HCT116 (cell line): ENCODE measurements around the gene TNFRSF21. TPM values are rescaled to one million over a fixed set of nuclear protein-coding genes. Genes with fewer than 3 reads are reported as not detected.

Experiments used
- ATAC-seq: fragments of 200-7000 bp; cut with Tn5 transposase; 2 replicates; pipeline ENCODE4 v1.9.1; 2020; ENCODE audit warnings: mild to moderate bottlenecking, moderate library complexity
- BruUV-seq: library from RNA; stranded (reverse); fragments of 400-500 nt; replicated peaks from 2 replicates; lab custom pipeline; 2021; lab: Mats Ljungman, UMichigan
- CTCF ChIA-PET: fragments of 300-600 bp; sonication (Branson Sonifier 250); formaldehyde crosslinking; loops from one replicate; lab custom pipeline; 2021; ENCODE audit warnings: antibody characterized with exemption; lab: Charles Lee
- POLR2A ChIA-PET: fragments of 300-600, 350-600 bp; sonication (Branson Sonifier 250); formaldehyde crosslinking; loops from one replicate; lab custom pipeline; 2021; ENCODE audit warnings: antibody characterized with exemption; lab: Charles Lee
- RAD21 ChIA-PET, 2 experiments: fragments of 300-600 bp; sonication (Branson Sonifier 250); formaldehyde crosslinking; loops; one replicate each; lab custom pipeline; 2023; ENCODE audit warnings: low total read pairs in 2 of 2; ENCODE audit not compliant: uncharacterized antibody in 2 of 2, unreplicated experiment in 2 of 2, low non-redundant PET in 1 of 2; lab: Charles Lee
- DNase-seq: peaks from one replicate; pipeline ENCODE4 v3.0.0-alpha.2; 2010; ENCODE audit warnings: low read depth, low spot score
- H2AFZ ChIP-seq: fragments of 200-600 bp; shearing (Covaris generic), sonication (generic); 2 replicates; pipeline ENCODE4 v1.6.1; 2017; ENCODE audit warnings: low read depth, mixed run types, mixed read lengths, antibody characterized with exemption, low read length; ENCODE audit not compliant: poor library complexity, severe bottlenecking
- H3K27ac ChIP-seq: 2 replicates; pipeline ENCODE4 v1.5.1; 2012; ENCODE audit warnings: low read depth, low read length
- H3K27me3 ChIP-seq: fragments of 200-600 bp; sonication (generic); 2 replicates; pipeline ENCODE4 v1.6.1; 2016; ENCODE audit warnings: mixed run types, low read length, mixed read lengths; ENCODE audit not compliant: insufficient read depth
- H3K36me3 ChIP-seq, 2 experiments: fragments of 200-500 bp in 1 of 2; fragments of 200-600 bp in 1 of 2; sonication (Bioruptor generic) in 1 of 2; sonication (generic) in 1 of 2; 2 replicates each; pipeline versions ENCODE4 v1.5.1 to v1.6.1; 2014 to 2016; ENCODE audit warnings: low read length in 2 of 2, inconsistent platforms in 1 of 2, mixed read lengths in 1 of 2, mixed run types in 1 of 2; ENCODE audit not compliant: insufficient read depth in 2 of 2, control insufficient read depth in 1 of 2
- H3K4me1 ChIP-seq, 2 experiments: fragments of 200-600 bp in 1 of 2; sonication (generic) in 1 of 2; 2 replicates each; pipeline versions ENCODE4 v1.5.1 to v1.6.1; 2012 to 2017; ENCODE audit warnings: low read length in 2 of 2, inconsistent platforms in 1 of 2, mild to moderate bottlenecking in 1 of 2, mixed read lengths in 1 of 2, mixed run types in 1 of 2, moderate library complexity in 1 of 2; ENCODE audit not compliant: insufficient read depth in 2 of 2, control insufficient read depth in 1 of 2
- H3K4me2 ChIP-seq: fragments of 200-600 bp; sonication (generic); 2 replicates; pipeline ENCODE4 v1.6.1; 2017; ENCODE audit warnings: mixed run types, low read length, mixed read lengths
- H3K4me3 ChIP-seq, 2 experiments: fragments of 200-600 bp in 1 of 2; sonication (generic) in 1 of 2; replicated peaks in 1 of 2; 2 replicates each; pipeline ENCODE4 v1.5.1; 2011 to 2016; ENCODE audit warnings: low read length in 2 of 2, control low read depth in 1 of 2, low read depth in 1 of 2, mild to moderate bottlenecking in 1 of 2, mixed read lengths in 1 of 2, mixed run types in 1 of 2
- H3K79me2 ChIP-seq: fragments of 200-600 bp; sonication (generic); 2 replicates; pipeline ENCODE4 v1.6.1; 2017; ENCODE audit warnings: mild to moderate bottlenecking, mixed run types, low read length, moderate library complexity, mixed read lengths; ENCODE audit not compliant: insufficient read depth
- H3K9ac ChIP-seq: fragments of 200-600 bp; sonication (generic); 2 replicates; pipeline ENCODE4 v1.6.1; 2016; ENCODE audit warnings: low read length, mixed read lengths
- H3K9me2 ChIP-seq: fragments of 200-600 bp; sonication (generic), shearing (Covaris generic); 2 replicates; pipeline ENCODE4 v1.6.1; 2017; ENCODE audit warnings: mixed run types, mild to moderate bottlenecking, moderate library complexity; ENCODE audit not compliant: insufficient read depth
- H3K9me3 ChIP-seq, 2 experiments: fragments of 200-500 bp in 1 of 2; fragments of 200-600 bp in 1 of 2; sonication (Bioruptor generic) in 1 of 2; sonication (generic) in 1 of 2; 2 replicates each; pipeline ENCODE4 v1.6.1; 2014 to 2017; ENCODE audit warnings: low read length in 2 of 2, mixed read lengths in 2 of 2, inconsistent platforms in 1 of 2, low read depth in 1 of 2, mild to moderate bottlenecking in 1 of 2, mixed run types in 1 of 2, moderate library complexity in 1 of 2; ENCODE audit not compliant: control insufficient read depth in 1 of 2, insufficient read depth in 1 of 2
- H4K20me1 ChIP-seq: fragments of 200-600 bp; sonication (generic), shearing (Covaris generic); 2 replicates; pipeline ENCODE4 v1.6.1; 2017; ENCODE audit warnings: mixed run types, mild to moderate bottlenecking, moderate library complexity; ENCODE audit not compliant: insufficient read depth
- ATF3 ChIP-seq: IDR thresholded peaks from 2 replicates; pipeline ENCODE4 v1.6.1; 2012
- CEBPB ChIP-seq: IDR thresholded peaks from 2 replicates; pipeline ENCODE4 v1.6.1; 2012; ENCODE audit warnings: low read depth
- CTCF ChIP-seq, 3 experiments: fragments of 200-600 bp in 1 of 3; sonication (generic) in 1 of 3; IDR thresholded peaks in 2 of 3; conservative IDR thresholded peaks in 1 of 3; 2 replicates each; pipeline ENCODE4 v1.5.1; 2012 to 2017; ENCODE audit warnings: low read depth in 2 of 3, low read length in 2 of 3, antibody characterized with exemption in 1 of 3, borderline replicate concordance in 1 of 3, control low read depth in 1 of 3, mild to moderate bottlenecking in 1 of 3, mixed read lengths in 1 of 3, mixed run types in 1 of 3, moderate library complexity in 1 of 3; ENCODE audit not compliant: insufficient read depth in 1 of 3
- EGR1 ChIP-seq: IDR thresholded peaks from 2 replicates; pipeline ENCODE4 v1.6.1; 2012; ENCODE audit warnings: low read depth
- ELF1 ChIP-seq: IDR thresholded peaks from 2 replicates; pipeline ENCODE4 v1.6.1; 2012; ENCODE audit warnings: low read depth, borderline replicate concordance
- EZH2 ChIP-seq: fragments of 200-600 bp; sonication (generic); IDR thresholded peaks from 2 replicates; pipeline ENCODE4 v1.6.1; 2017; ENCODE audit warnings: antibody characterized with exemption, mixed run types
- EZH2phosphoT487 ChIP-seq: fragments of 200-600 bp; IDR thresholded peaks from 2 replicates; pipeline ENCODE4 v1.6.1; 2018; ENCODE audit warnings: antibody characterized with exemption, borderline replicate concordance
- FOSL1 ChIP-seq: IDR thresholded peaks from 2 replicates; pipeline ENCODE4 v1.6.1; 2012; ENCODE audit warnings: low read depth
- JUND ChIP-seq: IDR thresholded peaks from 2 replicates; pipeline ENCODE4 v1.6.1; 2012
- MAX ChIP-seq: IDR thresholded peaks from 2 replicates; pipeline ENCODE4 v1.6.1; 2012
- POLR2A ChIP-seq: IDR thresholded peaks from 2 replicates; pipeline ENCODE4 v1.7.0; 2011; ENCODE audit warnings: borderline replicate concordance; ENCODE audit not compliant: insufficient read depth, insufficient read length; ENCODE audit errors: extremely low read depth
- POLR2AphosphoS5 ChIP-seq: IDR thresholded peaks from 2 replicates; pipeline ENCODE4 v1.6.1; 2011; ENCODE audit warnings: mild to moderate bottlenecking, low read depth, low read length, moderate library complexity
- RAD21 ChIP-seq: IDR thresholded peaks from 2 replicates; pipeline ENCODE4 v1.6.1; 2012; ENCODE audit warnings: low read depth, mild to moderate bottlenecking
- REST ChIP-seq: IDR thresholded peaks from 2 replicates; pipeline ENCODE4 v1.6.1; 2012; ENCODE audit warnings: low read depth
- SIN3A ChIP-seq: IDR thresholded peaks from 2 replicates; pipeline ENCODE4 v1.6.1; 2012; ENCODE audit warnings: low read depth
- SP1 ChIP-seq: IDR thresholded peaks from 2 replicates; pipeline ENCODE4 v1.6.1; 2012; ENCODE audit warnings: low read depth
- SRF ChIP-seq: IDR thresholded peaks from 2 replicates; pipeline ENCODE4 v1.6.1; 2012; ENCODE audit warnings: low read depth
- TCF7L2 ChIP-seq: IDR thresholded peaks from 2 replicates; pipeline ENCODE4 v1.7.0; 2011; ENCODE audit warnings: borderline replicate concordance, inconsistent platforms; ENCODE audit not compliant: insufficient read depth, insufficient read length; ENCODE audit errors: extremely low read depth
- intact Hi-C: fragments of 100-400 bp; cut with micrococcal nuclease; formaldehyde crosslinking; loops from 2 replicates; pipeline ENCODE4 v1.10.0; 2022
- total RNA-seq: library from RNA; stranded (reverse); gene quantifications from one replicate; pipeline ENCODE4 v1.2.1, GENCODE V29; 2021; ENCODE audit not compliant: unreplicated experiment

Gene TNFRSF21
- total RNA-seq, 1 experiment from 2014 or later, result 48.3 TPM

- no peak for TF ChIP-seq CTCF (IDR thresholded peaks at IDR 0.05 in 2 of 3, conservative IDR thresholded peaks at IDR 0.05 in 1 of 3; ENCODE audit: borderline replicate concordance in 1 of 3, insufficient read depth in 1 of 3, low read depth in 2 of 3, low read length in 2 of 3)
- TF ChIP-seq TCF7L2, result no peak
- no peak for TF ChIP-seq ATF3
- no peak for TF ChIP-seq POLR2A
- no peak for TF ChIP-seq FOSL1
- TF ChIP-seq POLR2AphosphoS5, result no peak
These were observed 75.3 kb downstream of the TNFRSF21 start (continued) for GRCh38 chr6:47234266-47234933.

GRCh38 chr6:47231151-47231550, 78.6 kb downstream of the TNFRSF21 start:
- no peak overlapping the region for H3K4me3 ChIP-seq
- ATAC-seq, result no peak
- no peak for DNase-seq
- no peak overlapping the region for H2AFZ ChIP-seq
- H3K4me2 ChIP-seq, result no peak overlapping the region
- ChIA-PET RAD21 (no interaction called here), POLR2A (no interaction called here), CTCF (no interaction called here)
- no peaks in the 10 kb centered on the region for H4K20me1 ChIP-seq
- no peaks in the 10 kb centered on the region for H3K4me1 ChIP-seq
- peaks cover 7 to 18% of the 10 kb centered on the region in 2 experiments; a peak in 3 of 4 replicates for H3K36me3 ChIP-seq
- no peaks in the 10 kb centered on the region for H3K9me2 ChIP-seq
- H3K9me3 ChIP-seq, result no peaks in the 10 kb centered on the region
- H3K27ac ChIP-seq, result no peak overlapping the region
- no TSS peak for BruUV-seq
- intact Hi-C loops, result no loop called here
- H3K9ac ChIP-seq, result no peak overlapping the region
- H3K27me3 ChIP-seq, result no peaks in the 10 kb centered on the region
- peaks cover 5% of the 10 kb centered on the region; the same call in 1 of the 2 replicates for H3K79me2 ChIP-seq
- no peak for TF ChIP-seq RAD21
- TF ChIP-seq CTCF (IDR thresholded peaks at IDR 0.05 in 2 of 3, conservative IDR thresholded peaks at IDR 0.05 in 1 of 3; ENCODE audit: borderline replicate concordance in 1 of 3, insufficient read depth in 1 of 3, low read depth in 2 of 3, low read length in 2 of 3), result no peak
- TF ChIP-seq SRF, result no peak
- TF ChIP-seq ATF3, result no peak
- TF ChIP-seq REST, result no peak
- TF ChIP-seq EZH2phosphoT487, result no peak
- no peak for TF ChIP-seq MAX
- TF ChIP-seq JUND, result no peak
- no peak for TF ChIP-seq SIN3A
- no peak for TF ChIP-seq EGR1
- TF ChIP-seq FOSL1, result no peak
- no peak for TF ChIP-seq CEBPB
- TF ChIP-seq SP1, result no peak
- no peak for TF ChIP-seq ELF1
- TF ChIP-seq POLR2AphosphoS5, result no peak
- TF ChIP-seq EZH2, result no peak
